MG63 (cell line): ENCODE results near the gene PCSK6. TPM values are rescaled to one million over a fixed set of nuclear protein-coding genes. Genes with fewer than 3 reads are reported as not detected.

Experiments
- DNase-seq: peaks from one replicate; pipeline ENCODE4 v3.0.0-alpha.2; 2020
- H3K27me3 ChIP-seq: fragments of 250-450 bp; sonication (Bioruptor Pico); 2 replicates; pipeline ENCODE4 v1.5.1; 2020; ENCODE audit warnings: mild to moderate bottlenecking, moderate library complexity
- H3K36me3 ChIP-seq: fragments of 250-450 bp; sonication (Bioruptor Pico); 2 replicates; pipeline ENCODE4 v1.5.1; 2020; ENCODE audit warnings: mild to moderate bottlenecking, moderate library complexity
- H3K4me3 ChIP-seq: fragments of 250-450 bp; sonication (Bioruptor Pico); 2 replicates; pipeline ENCODE4 v1.5.1; 2020; ENCODE audit warnings: mild to moderate bottlenecking, moderate library complexity
- H3K9me3 ChIP-seq: fragments of 250-450 bp; sonication (Bioruptor Pico); 2 replicates; pipeline ENCODE4 v1.5.1; 2020; ENCODE audit warnings: mild to moderate bottlenecking, moderate library complexity
- total RNA-seq: library from RNA; depleted of rRNA; stranded (reverse); fragments of >200 nt; shearing (Covaris generic); gene quantifications from 2 replicates; pipeline ENCODE4 v1.2.3, GENCODE V29; 2014; ENCODE audit warnings: low replicate concordance

Gene PCSK6
- total RNA-seq, 1 experiment from 2014 or later, result 48.8 TPM

DNA sequence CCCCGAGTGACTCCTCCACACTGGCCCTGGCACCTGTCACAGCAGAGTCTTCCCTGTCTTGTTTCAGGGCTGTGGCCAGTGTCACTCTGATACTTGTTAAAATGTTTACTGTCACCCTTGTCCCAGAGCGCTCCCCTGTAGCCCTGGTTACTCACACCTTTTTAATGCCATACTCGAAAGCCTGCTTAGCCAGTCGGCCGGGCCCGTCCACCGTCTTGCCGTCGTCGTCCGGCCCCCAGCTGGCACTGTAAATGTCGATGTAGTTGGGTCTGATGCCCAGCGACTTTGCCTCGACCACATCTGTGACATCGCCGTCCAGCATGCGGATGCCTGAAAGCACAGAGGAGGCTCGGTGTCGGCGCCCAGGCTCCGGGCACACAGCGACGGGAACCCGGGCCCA, 91.3 kb downstream of the PCSK6 start:
- no peak overlapping the region for H3K4me3 ChIP-seq
- no peak for DNase-seq
- no peaks in the 10 kb centered on the region for H3K9me3 ChIP-seq

DNA sequence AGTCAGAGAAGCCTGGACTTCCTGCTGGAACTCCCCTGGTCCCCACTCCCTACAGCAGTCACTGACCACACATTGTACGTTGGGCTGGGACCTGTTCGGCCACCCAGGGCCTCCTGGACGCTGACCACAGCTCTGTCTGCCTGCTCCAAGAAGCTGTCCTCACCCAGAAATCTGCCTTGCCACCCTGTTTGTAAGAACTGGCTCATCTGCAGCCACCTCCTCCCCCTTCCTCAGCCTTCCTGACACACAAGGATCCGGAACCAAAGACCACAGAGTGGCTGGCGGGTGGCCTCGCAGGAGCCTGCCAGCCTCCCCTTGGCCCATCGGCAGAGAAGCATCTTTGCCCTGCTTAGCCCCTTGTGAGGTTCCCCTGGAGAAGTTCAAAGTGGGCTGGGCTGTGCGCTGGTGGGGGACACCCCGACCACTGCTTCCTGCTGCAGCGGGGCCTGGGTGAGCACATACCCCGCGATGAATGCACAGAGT, 91.9 kb downstream of the PCSK6 start:
- no peak overlapping the region for H3K4me3 ChIP-seq
- H3K27me3 ChIP-seq, result no peaks in the 10 kb centered on the region
- peaks cover 47% of the 10 kb centered on the region for H3K36me3 ChIP-seq
- H3K9me3 ChIP-seq, result no peaks in the 10 kb centered on the region
- no peak for DNase-seq

More for the DNA sequence above, 91.3 kb downstream of the PCSK6 start:
- H3K36me3 ChIP-seq, result peaks cover 42% of the 10 kb centered on the region
- H3K27me3 ChIP-seq, result no peaks in the 10 kb centered on the region

DNA sequence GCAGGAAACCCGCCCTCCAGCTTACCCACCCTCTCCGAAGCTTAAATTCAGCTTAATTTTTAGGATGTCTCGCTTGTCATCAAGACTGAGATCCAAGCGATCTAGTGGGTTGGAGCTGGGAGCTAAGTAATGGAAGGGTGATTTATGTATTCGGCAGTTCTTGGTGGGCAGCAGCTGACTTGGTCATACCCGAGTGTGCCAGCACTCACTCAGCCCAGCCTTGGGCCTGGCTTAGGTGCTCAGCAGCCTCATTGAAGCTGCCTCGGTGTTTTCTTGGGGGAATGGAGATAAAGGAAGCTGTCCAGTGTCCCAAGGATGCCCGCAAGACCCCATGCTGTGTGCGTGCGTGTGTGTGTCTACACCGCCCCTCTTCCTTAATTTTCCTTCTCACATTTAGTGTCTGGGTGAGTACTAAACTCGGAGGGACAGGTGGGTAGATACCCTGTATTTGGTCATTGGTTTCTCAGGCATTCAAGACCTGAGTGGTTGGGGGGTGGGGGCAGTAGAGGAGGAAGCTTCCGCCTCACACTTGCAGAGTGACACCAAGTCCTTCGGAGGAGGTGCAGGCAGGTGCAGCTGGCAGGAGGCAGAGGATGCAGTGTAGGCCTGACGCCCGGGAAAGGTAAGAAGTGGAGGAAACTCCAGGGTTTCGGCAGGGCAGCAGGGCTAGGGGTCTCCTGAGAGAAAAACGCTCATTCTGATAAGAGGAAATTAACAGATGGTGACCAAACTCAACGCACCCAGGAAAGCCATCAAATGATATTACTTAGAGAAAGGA, 92.8 kb downstream of the PCSK6 start:
- Histone ChIP-seq H3K4me3 (no peak overlapping the region), H3K36me3 (peaks cover 51% of the 10 kb centered on the region), H3K27me3 (no peaks in the 10 kb centered on the region), H3K9me3 (no peaks in the 10 kb centered on the region)
- no peak for DNase-seq

DNA sequence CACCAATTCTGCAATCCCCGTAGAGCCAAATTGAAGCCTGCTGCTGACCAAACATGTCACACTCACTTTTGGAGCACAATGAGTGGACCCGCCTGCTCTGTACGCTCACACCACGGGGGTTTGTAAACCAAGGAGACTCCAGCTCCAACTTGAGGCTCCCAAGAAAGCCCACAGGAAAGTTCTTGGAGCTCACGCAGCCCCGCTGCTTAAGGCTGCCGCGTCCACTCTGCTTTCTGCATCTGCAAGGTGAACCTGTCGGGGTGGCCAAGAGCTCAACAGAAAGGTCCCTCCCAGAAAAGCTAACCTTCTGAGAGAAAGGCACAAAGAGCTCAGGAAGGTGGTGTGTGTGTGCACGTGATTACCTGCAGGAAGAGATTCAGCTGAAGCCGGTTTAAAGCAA, 94.9 kb downstream of the PCSK6 start:
- peaks cover 54% of the 10 kb centered on the region for H3K36me3 ChIP-seq

DNA sequence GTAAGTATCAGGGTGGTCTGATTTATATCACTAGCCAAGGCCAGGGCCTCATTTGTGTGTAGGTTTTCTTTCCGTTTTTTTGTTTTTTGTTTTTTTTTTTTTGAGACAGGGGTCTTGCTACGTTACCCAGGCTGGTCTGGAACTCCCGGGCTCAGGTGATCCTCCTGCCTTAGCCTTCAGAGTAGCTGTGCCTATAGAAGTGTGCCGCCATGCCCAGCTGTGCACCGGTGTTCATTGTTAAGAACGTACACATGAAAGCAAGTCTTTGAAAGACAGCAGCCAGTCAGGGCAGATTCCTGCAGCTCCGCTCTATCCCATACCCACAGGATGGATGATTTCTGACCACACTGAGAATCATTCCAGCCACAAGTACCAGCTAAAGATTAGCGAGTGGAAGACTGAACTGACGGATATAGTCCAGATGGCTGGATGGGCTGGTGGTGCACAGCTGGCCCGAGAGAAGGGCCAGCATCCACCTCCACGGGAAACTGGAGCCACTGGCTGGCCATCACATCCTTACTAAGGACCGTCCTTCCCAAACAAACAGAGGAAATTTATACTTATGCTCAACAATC, 95.4 kb downstream of the PCSK6 start:
- H3K9me3 ChIP-seq, result no peaks in the 10 kb centered on the region
- no peak overlapping the region for H3K4me3 ChIP-seq
- DNase-seq, result no peak
- no peaks in the 10 kb centered on the region for H3K27me3 ChIP-seq
- H3K36me3 ChIP-seq, result peaks cover 54% of the 10 kb centered on the region

More for the DNA sequence above, 94.9 kb downstream of the PCSK6 start:
- Histone ChIP-seq H3K27me3 (no peaks in the 10 kb centered on the region), H3K9me3 (no peaks in the 10 kb centered on the region), H3K4me3 (no peak overlapping the region)
- no peak for DNase-seq

DNA sequence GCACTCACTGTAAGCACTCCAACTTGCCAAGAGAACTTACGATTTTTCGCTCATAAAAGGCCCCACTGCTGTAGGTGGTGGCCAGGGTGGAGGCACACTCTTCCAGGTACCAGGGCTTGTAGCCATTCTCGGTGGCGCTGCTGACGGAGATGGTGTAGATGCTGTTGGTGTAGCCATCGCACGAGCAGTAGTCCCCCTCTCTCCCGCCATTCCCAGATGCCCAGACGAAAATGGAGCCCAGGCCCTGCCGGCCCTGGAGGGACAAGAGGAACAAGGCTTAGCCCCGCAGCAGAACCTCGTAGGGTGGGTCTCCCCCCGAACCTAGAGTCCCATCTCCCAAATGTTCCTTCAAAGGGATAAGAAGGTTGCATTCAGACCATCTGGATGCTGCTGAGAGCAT, 96.3 kb downstream of the PCSK6 start:
- Histone ChIP-seq H3K4me3 (no peak overlapping the region), H3K36me3 (peaks cover 59% of the 10 kb centered on the region), H3K9me3 (no peaks in the 10 kb centered on the region), H3K27me3 (no peaks in the 10 kb centered on the region)
- no peak for DNase-seq

DNA sequence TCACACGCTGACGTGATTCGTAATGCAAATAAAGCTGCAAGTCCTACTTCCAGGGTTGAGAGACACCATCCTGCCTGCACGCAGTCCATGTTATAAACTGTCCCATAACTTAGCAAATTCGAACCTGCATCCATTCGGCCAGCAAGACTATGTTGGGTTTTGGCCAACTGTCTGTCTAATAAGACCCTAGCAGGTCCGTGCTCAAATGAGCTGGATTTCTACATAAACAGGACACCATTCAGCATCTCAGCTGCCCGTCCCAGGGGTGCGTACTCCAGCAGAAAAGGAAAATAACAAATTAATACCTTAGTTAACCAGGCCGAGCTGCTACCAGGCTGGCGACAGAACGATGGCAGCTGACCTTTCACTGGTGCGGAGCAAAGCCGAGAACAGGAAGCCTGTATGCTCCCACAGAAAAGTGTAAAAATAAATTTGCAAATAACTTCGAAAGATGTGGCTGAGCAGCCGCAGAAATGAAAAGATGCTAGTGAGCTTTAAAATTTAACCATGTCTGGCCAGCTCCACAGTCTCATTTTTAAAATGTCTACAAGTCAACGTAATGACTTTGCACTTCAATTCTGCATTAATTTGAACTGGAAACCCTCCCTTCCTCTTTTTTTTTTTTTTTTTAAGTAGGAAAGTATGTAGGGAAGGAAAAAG, 97.4 kb downstream of the PCSK6 start:
- H3K4me3 ChIP-seq, result no peak overlapping the region
- peaks cover 55% of the 10 kb centered on the region for H3K36me3 ChIP-seq
- no peak for DNase-seq
- no peaks in the 10 kb centered on the region for H3K27me3 ChIP-seq
- H3K9me3 ChIP-seq, result no peaks in the 10 kb centered on the region

DNA sequence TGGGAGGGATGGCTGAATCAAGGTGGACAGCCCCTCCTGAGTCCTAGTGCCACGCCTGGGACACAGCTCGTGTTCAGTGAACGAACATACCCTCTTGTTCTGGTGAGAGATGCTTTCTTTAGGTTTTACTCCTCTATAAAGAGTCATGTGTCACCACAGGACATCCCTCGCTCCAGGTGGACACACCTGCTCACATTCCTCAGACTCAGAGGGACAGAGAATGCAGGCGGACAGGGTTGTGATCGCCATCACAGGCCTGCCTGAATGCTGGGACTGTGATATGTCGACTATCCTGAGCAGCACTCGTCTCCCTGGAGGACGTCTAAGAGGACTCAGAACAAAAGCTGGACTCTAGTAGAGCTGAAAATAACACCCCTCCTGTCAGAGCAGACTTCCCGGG, 98.1 kb downstream of the PCSK6 start:
- DNase-seq, result no peak

DNA sequence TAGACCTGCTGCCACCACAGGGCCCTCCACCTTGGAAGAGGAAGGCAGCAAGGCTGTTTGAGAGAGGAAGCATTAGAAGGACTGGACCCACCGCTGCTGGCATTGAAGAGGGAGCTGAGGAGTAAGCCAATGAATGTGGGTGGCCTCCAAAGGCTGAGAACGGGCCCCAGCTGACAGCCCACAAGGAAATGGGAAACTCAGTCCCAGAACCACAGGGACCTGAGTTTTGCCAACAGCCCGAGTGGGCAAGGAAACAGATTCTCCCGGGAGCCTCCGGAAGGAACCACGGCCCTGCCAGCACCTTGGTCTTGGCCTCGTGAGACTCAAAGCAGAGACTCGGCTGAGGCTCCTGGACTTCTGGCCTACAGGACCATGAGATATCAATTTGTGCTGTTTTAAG, 99.0 kb downstream of the PCSK6 start:
- H3K27me3 ChIP-seq, result no peaks in the 10 kb centered on the region
- no peak for DNase-seq
- no peak overlapping the region for H3K4me3 ChIP-seq
- no peaks in the 10 kb centered on the region for H3K9me3 ChIP-seq
- peaks cover 59% of the 10 kb centered on the region for H3K36me3 ChIP-seq

More for the DNA sequence above, 98.1 kb downstream of the PCSK6 start:
- Histone ChIP-seq H3K9me3 (no peaks in the 10 kb centered on the region), H3K4me3 (no peak overlapping the region), H3K27me3 (no peaks in the 10 kb centered on the region), H3K36me3 (peaks cover 55% of the 10 kb centered on the region)

DNA sequence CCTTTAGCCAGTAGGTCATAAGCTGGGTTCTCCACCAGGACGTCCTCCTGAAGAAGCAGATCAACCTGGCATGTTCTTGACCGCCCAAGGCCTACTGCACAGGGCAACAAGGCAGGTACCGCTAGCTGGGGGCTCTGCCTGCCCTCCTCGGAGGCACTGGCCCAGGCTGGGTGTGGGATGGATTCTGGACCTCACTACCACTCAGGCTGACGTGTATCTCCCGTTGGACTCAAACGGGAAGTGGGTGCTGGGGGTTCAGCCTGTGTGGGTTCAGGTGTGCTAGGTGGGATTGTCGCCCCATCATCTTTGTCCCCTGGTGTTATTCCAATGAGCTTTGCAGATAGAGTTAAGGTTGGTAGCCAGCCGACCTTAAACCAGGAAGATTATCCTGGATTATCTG, 99.4 kb downstream of the PCSK6 start:
- Histone ChIP-seq H3K9me3 (no peaks in the 10 kb centered on the region), H3K4me3 (no peak overlapping the region), H3K27me3 (no peaks in the 10 kb centered on the region)

DNA sequence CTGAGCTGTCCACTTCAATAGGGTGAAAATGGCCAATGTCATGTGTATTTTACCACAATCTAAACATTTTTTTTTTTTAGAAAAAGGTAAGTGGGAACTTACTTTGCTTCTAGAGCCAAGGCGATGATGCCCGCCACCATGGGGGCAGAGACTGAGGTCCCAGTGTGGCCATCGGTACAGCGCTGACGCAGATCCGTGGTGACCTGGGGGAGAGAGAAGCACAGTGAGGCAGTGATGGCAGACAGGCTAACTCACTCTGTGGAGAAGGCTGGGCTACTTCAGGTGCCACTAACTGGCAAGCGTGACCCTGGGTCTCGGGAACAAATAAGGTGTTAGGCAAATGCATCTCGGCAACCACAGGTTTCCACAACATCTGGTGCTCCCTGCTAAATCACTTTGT, 100.1 kb downstream of the PCSK6 start:
- DNase-seq, result no peak
- Histone ChIP-seq H3K9me3 (no peaks in the 10 kb centered on the region), H3K36me3 (peaks cover 58% of the 10 kb centered on the region), H3K27me3 (no peaks in the 10 kb centered on the region), H3K4me3 (no peak overlapping the region)

More for the DNA sequence above, 99.4 kb downstream of the PCSK6 start:
- peaks cover 58% of the 10 kb centered on the region for H3K36me3 ChIP-seq
- no peak for DNase-seq

DNA sequence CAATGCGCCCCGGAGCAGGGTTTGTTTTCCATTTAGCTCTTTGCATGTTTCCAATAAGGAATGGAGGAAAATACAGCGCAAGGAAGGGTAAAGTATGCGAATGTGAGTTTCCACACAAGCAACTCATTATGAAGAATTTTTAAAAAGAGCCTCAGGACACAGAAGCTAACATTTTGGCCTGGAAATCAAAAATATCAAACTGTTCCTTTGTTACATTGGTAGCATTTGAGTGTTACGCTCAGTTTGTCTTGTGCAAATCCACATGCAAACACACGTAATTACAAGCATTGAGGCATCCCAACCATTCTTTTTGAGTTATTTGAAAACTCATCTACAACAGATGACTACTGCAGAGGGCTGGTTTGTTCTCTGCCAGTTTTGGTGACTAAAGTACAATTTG, 101.5 kb downstream of the PCSK6 start:
- peaks cover 60% of the 10 kb centered on the region for H3K36me3 ChIP-seq
- DNase-seq, result no peak
- no peak overlapping the region for H3K4me3 ChIP-seq
- H3K27me3 ChIP-seq, result no peaks in the 10 kb centered on the region
- H3K9me3 ChIP-seq, result no peaks in the 10 kb centered on the region

DNA sequence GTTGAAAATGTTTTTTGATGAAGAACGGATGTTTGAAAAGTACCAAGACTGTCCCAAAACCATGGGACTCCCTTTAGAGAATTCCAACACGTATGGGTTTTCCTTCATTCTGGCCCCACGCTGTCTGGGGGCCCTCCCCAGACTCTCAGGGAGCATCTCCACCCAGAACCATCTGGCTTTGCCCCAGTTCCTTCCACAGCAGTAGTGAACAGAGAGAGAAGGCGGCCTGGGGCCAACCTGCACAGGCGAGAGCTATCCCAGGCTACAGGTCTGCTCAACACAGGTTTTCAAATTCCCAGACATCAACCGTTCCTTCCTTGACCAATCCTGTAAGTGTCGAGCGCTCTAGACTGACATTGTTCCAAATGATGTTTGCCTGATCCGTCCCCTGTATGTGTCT, 101.9 kb downstream of the PCSK6 start:
- Histone ChIP-seq H3K9me3 (no peaks in the 10 kb centered on the region), H3K4me3 (no peak overlapping the region), H3K27me3 (no peaks in the 10 kb centered on the region), H3K36me3 (peaks cover 55% of the 10 kb centered on the region)
- DNase-seq, result no peak

DNA sequence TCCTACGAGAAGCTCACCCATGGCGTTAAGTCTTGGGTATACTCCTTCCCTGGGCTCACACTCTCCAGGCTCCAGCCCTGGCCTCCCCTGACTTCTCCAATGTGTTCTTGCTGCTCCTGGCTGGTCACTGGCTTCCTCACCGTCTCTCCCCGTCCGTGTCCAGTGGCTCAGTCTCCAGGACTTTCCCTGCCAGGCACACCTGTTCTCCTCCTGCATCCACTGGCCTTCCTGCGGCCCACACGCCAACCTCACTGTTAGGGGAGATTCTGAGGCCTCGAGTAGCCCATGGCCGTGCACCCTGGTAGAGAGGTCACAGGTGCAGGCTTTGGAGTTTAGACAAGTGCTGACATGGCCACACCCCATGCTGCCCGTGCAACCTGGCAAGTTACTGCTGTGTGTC, 102.5 kb downstream of the PCSK6 start:
- no peak for DNase-seq
- Histone ChIP-seq H3K27me3 (no peaks in the 10 kb centered on the region), H3K9me3 (no peaks in the 10 kb centered on the region), H3K36me3 (peaks cover 54% of the 10 kb centered on the region), H3K4me3 (no peak overlapping the region)

DNA sequence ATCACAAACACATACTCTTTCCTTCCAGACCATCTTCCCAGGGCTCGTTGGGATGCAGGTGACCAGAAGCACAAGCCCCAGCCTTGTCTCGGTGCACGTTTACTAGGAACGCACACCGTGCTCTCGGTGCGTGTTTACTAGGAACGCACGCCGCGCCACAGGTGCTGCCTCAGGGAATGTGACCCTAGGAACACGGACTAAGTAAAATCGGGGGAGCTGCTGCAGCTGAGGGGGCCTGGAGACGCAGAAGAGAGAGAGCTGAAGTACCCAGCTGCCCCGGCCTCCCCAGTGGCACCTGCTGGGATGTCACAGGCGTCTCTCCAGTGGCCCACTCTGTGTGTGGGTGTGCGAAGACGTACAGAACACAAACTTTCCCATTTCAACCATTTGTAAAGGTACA, 103.5 kb downstream of the PCSK6 start:
- no peak for DNase-seq
- no peaks in the 10 kb centered on the region for H3K27me3 ChIP-seq
- no peaks in the 10 kb centered on the region for H3K9me3 ChIP-seq
- peaks cover 50% of the 10 kb centered on the region for H3K36me3 ChIP-seq
- H3K4me3 ChIP-seq, result no peak overlapping the region

DNA sequence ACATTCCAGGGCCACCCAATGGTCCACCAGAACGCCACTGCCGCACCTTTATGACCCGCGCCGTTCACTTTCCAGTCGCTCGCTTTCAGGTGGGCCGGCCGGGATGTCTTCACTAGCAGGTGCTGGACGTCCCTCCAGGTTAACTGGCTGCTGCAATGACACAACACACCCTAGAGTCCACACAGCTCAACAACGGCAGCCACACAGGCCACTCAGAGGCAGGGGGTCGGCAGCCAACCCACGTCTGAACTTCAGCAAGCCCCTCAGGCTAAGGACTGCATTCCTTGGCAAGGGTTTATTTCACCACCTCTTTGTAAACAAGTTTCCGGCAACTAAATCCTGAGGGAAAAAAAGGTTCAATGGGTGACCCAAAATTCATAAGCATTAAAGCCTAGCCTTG, 105.2 kb downstream of the PCSK6 start:
- Histone ChIP-seq H3K27me3 (no peaks in the 10 kb centered on the region), H3K9me3 (no peaks in the 10 kb centered on the region), H3K4me3 (no peak overlapping the region), H3K36me3 (peaks cover 50% of the 10 kb centered on the region)
- no peak for DNase-seq

DNA sequence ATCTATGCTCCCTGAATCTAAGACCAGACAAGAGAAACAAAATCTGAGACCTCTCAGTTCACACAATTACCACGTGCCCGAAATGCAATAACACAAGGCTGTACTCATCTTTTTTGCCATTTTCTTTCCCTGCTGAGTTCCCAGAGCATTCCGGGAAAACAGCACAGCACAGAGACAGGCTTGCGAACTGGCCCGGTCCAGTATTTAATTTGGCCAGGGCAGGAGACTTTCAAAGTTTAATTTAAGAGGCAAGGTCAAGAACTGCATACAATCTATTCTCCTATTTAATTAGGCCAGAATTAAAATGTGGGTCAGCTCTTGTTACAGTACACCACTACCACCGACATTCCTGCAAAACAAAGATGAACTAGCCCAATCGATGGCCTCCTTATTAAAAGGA, 107.0 kb downstream of the PCSK6 start:
- Histone ChIP-seq H3K27me3 (no peaks in the 10 kb centered on the region), H3K4me3 (no peak overlapping the region), H3K36me3 (peaks cover 50% of the 10 kb centered on the region), H3K9me3 (no peaks in the 10 kb centered on the region)
- DNase-seq, result no peak
